Measurements from ENCODE around the gene RBBP4.

DNA sequence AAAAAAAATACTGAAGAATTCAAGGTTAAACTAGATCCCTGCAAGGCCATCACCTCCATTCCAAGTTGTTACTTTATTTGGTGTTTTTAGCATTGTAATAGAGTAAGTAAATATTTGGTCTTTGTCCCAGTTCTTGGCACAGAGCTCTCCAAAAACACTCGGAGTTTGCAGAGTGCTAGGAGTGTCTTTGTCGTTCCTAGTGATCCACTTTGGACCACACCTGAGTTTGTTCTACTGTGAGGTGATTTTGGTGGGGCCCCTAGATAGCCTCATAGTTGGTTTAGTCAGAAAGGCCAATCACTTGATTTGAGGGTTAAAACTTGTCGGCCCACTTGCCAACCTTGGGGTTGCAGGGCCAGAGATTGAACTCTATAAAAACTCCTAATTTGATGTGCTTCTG is 25.9 kb downstream of the RBBP4 start:
- TF ChIP-seq GATA3 (IDR thresholded peaks at IDR 0.05; ENCODE audit: low read depth, low read length), result no peak
- no peak for TF ChIP-seq GATA2 (IDR thresholded peaks at IDR 0.05; ENCODE audit: low read depth, low read length)

Measured in SH-SY5Y (cell line).